Activated T-helper 1 cell treated with anti-CD3 and anti-CD28 coated beads, Interleukin-12 subunit alpha, Interleukin-12 subunit beta, Interleukin-2, Interleukin-4 antibody, amounts not matched to agents 30 ng/mL and 10 ng/mL and 1 ng/mL, durations not matched to agents 14 hours and 24 hours and 36 hours (primary cell): Measurements from ENCODE around the gene PIK3R5. TPM values are rescaled to one million over a fixed set of nuclear protein-coding genes. Genes with fewer than 3 reads are reported as not detected.
A peak's percentile ranks its signal among the peaks of the same experiment; 100 is the strongest.
"Not testable (repeated sequence)": the region's sequence is repeated elsewhere in the genome, so short reads cannot be mapped to it uniquely, and the experiment has no call there.

ENCODE experiments used
- DNase-seq: peaks from one replicate; pipeline ENCODE4 v3.0.0; 2021; ENCODE audit warnings: low spot score
- H3K27ac Mint-ChIP-seq: one replicate; pipeline ENCODE4 v1.8.0; 2021; ENCODE audit warnings: mild to moderate bottlenecking, mixed read lengths
- H3K27me3 Mint-ChIP-seq: one replicate; pipeline ENCODE4 v1.8.0; 2022; ENCODE audit warnings: mild to moderate bottlenecking, moderate library complexity, mixed read lengths; ENCODE audit not compliant: insufficient read depth
- H3K36me3 Mint-ChIP-seq: one replicate; pipeline ENCODE4 v1.8.0; 2021; ENCODE audit warnings: low read depth, mixed read lengths
- H3K4me1 Mint-ChIP-seq: one replicate; pipeline ENCODE4 v1.8.0; 2021; ENCODE audit warnings: low read depth, mixed read lengths
- H3K4me3 Mint-ChIP-seq: one replicate; pipeline ENCODE4 v1.8.0; 2021; ENCODE audit warnings: mild to moderate bottlenecking, moderate library complexity, mixed read lengths
- H3K9me3 Mint-ChIP-seq: one replicate; pipeline ENCODE4 v1.8.0; 2021; ENCODE audit warnings: mixed read lengths
- intact Hi-C: fragments of 100-400 bp; cut with micrococcal nuclease; formaldehyde crosslinking; loops from one replicate; pipeline ENCODE4 v1.15.1; 2024
- total RNA-seq: library from RNA; stranded (reverse); gene quantifications from 2 replicates; pipeline ENCODE4 v1.2.3, GENCODE V29; 2022

Gene PIK3R5
- total RNA-seq, 1 donor from 2014 or later = 33.6 TPM

DNA sequence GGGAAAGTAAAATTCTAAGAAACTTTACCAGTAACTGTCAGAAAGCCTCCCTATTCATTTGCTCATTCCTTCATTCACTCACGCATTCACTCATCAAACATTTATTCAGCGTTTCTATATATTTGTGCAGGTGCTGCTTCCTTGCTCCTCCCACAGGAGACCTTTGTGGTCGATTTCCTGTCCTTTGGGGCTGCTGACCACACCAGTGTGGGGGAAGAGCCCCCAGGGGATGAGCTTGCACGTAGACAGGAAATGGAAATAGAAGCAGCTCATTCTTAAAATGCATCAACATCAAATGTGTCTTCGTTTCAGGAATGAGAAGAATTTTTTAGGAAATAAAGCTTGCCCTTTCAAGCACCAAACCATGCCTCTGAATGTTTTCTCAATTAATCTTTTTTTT, 107.6 kb downstream of the PIK3R5 start:
- H3K4me3 Mint-ChIP-seq = peak overlapping the region; percentile 73
- H3K9me3 Mint-ChIP-seq = no peaks in the 10 kb centered on the region
- DNase-seq = peak; percentile 44
- peak overlapping the region; percentile 94 for H3K27ac Mint-ChIP-seq
- intact Hi-C loops = loop anchor here (1.0 to 5.0 kb wide), 4 partner anchors 10 to 99 kb away; no protein-coding TSS in a partner anchor
- peaks cover 60% of the 10 kb centered on the region for H3K4me1 Mint-ChIP-seq
- no peaks in the 10 kb centered on the region for H3K27me3 Mint-ChIP-seq
- peaks cover 6% of the 10 kb centered on the region for H3K36me3 Mint-ChIP-seq

DNA sequence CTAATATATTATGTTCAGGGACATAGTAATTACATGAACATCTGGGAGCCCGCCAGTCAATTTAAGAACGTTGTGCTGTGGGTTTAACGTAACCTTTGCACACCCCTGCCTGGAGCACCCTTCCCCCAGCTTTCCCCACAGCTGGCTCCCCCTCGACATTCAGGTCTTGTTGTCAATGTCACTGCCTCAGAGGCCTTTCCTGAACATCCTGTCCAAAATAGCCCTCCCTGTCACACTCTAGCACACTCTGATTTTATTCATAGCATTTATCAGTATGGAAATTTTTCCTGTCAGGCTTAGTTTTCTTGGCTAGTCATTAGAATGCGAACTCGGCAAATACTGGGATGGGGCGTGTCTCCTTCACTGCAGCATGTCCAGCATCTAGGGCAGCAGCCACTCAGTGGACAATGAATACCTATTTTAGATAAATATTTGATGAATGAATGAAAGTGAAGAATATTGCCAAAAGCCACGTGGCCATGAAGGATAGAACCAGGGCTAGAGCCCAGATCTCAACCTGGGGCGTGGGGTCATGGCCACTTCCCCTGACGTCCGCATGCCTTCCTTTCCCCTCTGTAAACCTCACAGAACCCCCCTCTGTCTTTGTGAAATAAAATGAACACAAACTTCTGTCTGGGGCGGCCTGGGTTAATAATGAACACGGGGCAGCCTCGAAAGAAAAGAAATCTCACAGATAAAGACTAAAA, 108.5 kb downstream of the PIK3R5 start:
- Mint-ChIP-seq H3K9me3 (no peaks in the 10 kb centered on the region), H3K4me1 (peaks cover 52% of the 10 kb centered on the region), H3K27me3 (no peaks in the 10 kb centered on the region), H3K4me3 (peak overlapping the region; percentile 2), H3K36me3 (peaks cover 7% of the 10 kb centered on the region), H3K27ac (no peak overlapping the region)
- intact Hi-C loops = loop anchor here (5.0 kb wide), 2 partner anchors 70 to 100 kb away; no protein-coding TSS in a partner anchor
- DNase-seq = no peak

- not testable (repeated sequence) for DNase-seq, H3K27ac Mint-ChIP-seq
- intact Hi-C loops = loop anchor here (5.0 kb wide), 2 partner anchors 69 to 101 kb away; no protein-coding TSS in a partner anchor
These were observed 109.3 kb downstream of the PIK3R5 start for GRCh38 chr17:8856205-8856603.

DNA sequence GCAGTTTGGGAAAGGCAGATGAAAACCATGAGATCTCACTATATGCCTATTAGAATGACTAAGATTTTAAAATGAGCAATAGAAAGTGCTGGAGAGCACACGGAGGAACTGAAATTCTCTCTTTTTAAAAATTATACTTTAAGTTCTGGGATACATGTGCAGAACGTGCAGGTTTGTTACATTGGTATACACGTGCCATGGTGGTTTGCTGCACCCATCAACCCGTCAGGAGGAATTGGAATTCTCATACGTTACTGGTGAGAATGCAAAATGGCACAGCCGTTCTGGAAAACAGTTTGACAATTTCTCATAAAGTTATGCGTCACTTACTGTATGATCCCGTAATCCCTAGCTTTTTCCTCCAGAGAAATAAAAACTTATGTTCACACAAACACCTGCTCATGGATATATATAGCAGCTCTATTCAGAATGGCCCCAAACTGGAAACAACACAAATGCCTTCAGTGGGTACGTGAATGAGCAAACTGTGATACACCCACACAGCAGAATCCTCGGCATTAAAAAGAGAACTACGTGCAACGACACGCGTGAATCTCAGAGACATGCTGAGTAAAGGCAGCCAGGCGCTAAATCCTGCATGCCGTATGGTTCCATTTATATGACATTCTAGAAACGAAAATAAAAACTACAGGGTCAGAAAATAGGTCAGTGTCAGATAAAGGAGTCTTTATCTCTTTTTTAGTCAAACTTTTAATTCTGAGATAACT, 109.9 kb downstream of the PIK3R5 start:
- no peak for DNase-seq
- Mint-ChIP-seq H3K4me3 (no peak overlapping the region), H3K4me1 (peaks cover 38% of the 10 kb centered on the region), H3K36me3 (peaks cover 8% of the 10 kb centered on the region), H3K27me3 (no peaks in the 10 kb centered on the region), H3K27ac (no peak overlapping the region), H3K9me3 (no peaks in the 10 kb centered on the region)
- intact Hi-C loops = loop anchor here (5.0 kb wide), 2 partner anchors 68 to 102 kb away; no protein-coding TSS in a partner anchor

More at GRCh38 chr17:8856205-8856603, 109.3 kb downstream of the PIK3R5 start:
- H3K4me3 Mint-ChIP-seq, H3K27me3 Mint-ChIP-seq, H3K36me3 Mint-ChIP-seq, H3K9me3 Mint-ChIP-seq: not testable (repeated sequence)
- peaks cover 43% of the 10 kb centered on the region for H3K4me1 Mint-ChIP-seq

DNA sequence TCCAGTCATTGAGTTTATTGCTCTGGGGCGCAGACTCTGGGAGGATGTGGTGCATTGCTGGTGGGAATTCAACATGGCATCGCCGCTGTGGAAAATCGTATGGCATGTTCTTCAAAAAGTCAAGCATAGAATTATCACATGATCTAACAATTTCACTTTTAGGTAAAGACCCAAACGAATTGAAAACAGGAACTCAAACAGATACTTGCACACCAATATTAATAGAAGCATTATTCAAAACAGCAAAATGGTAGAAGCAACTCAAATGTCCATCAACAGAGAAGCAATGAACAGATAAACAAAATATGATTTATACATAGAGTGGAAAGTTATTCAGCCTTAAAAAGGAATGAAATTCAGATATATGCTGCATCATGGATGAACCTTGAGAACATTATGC, 113.9 kb downstream of the PIK3R5 start:
- Mint-ChIP-seq H3K27ac (no peak overlapping the region), H3K9me3 (no peaks in the 10 kb centered on the region), H3K27me3 (no peaks in the 10 kb centered on the region), H3K36me3 (peaks cover 9% of the 10 kb centered on the region), H3K4me1 (peaks cover 6% of the 10 kb centered on the region), H3K4me3 (no peak overlapping the region)
- DNase-seq = no peak
- intact Hi-C loops = no loop called here

- peaks cover 19% of the 10 kb centered on the region for H3K36me3 Mint-ChIP-seq
- H3K27ac Mint-ChIP-seq = no peak overlapping the region
- no peaks in the 10 kb centered on the region for H3K9me3 Mint-ChIP-seq
- no peaks in the 10 kb centered on the region for H3K27me3 Mint-ChIP-seq
- DNase-seq = no peak
- H3K4me1 Mint-ChIP-seq = no peaks in the 10 kb centered on the region
- no peak overlapping the region for H3K4me3 Mint-ChIP-seq
- intact Hi-C loops = no loop called here
These were observed 116.0 kb downstream of the PIK3R5 start for GRCh38 chr17:8849311-8850041.

DNA sequence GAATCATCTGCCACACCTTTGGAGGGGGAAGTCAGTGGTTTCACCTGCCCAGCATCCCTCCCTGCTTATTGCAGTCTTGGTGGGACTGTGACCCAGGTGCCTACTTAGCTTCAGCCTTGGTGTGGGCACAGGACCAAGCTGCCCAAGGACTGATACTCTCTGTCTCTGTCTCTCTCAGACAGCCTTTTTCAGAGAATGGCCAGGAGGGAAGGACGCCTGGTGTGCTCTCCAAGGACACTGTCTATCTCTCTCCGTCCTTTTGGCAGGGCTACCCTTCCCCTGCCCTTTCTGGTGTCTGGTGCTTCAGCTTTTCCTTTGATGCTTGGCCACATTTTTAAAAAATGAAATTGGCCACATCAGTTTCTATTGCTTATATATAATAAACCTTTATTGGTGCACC, 117.6 kb downstream of the PIK3R5 start:
- Mint-ChIP-seq H3K36me3 (peaks cover 21% of the 10 kb centered on the region), H3K9me3 (no peaks in the 10 kb centered on the region), H3K27me3 (no peaks in the 10 kb centered on the region), H3K27ac (no peak overlapping the region), H3K4me3 (no peak overlapping the region), H3K4me1 (no peaks in the 10 kb centered on the region)
- no peak for DNase-seq
- intact Hi-C loops = no loop called here

DNA sequence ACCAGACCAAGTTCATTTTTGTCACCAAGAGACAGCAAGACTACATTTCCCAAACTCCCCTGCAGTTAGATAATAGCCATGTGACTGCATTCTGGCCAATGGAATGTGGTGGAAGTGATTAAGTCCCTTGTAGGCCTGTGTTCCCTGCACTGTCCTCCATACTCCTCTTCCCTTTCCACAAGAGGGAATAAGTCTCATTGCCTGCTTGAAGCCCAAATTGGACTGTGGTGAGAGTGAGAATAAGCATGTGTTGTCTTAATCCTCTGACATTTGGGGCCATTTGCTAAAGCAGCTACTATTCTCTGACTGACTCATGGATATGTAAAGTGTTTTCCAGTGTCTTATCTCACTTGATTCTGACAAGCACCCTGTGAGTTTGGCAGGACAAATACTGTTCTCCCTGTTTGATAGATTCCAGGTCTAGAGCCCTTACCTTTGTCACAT, 118.7 kb downstream of the PIK3R5 start:
- Mint-ChIP-seq H3K9me3 (no peaks in the 10 kb centered on the region), H3K27me3 (no peaks in the 10 kb centered on the region), H3K36me3 (peaks cover 19% of the 10 kb centered on the region), H3K27ac (no peak overlapping the region), H3K4me1 (no peaks in the 10 kb centered on the region), H3K4me3 (no peak overlapping the region)
- DNase-seq = no peak
- intact Hi-C loops = no loop called here

GRCh38 chr17:8844229-8845218, 121.0 kb downstream of the PIK3R5 start:
- no peaks in the 10 kb centered on the region for H3K4me1 Mint-ChIP-seq
- no peak overlapping the region for H3K4me3 Mint-ChIP-seq
- intact Hi-C loops = no loop called here
- peaks cover 16% of the 10 kb centered on the region for H3K36me3 Mint-ChIP-seq
- no peaks in the 10 kb centered on the region for H3K27me3 Mint-ChIP-seq
- no peak for DNase-seq
- no peaks in the 10 kb centered on the region for H3K9me3 Mint-ChIP-seq
- no peak overlapping the region for H3K27ac Mint-ChIP-seq

DNA sequence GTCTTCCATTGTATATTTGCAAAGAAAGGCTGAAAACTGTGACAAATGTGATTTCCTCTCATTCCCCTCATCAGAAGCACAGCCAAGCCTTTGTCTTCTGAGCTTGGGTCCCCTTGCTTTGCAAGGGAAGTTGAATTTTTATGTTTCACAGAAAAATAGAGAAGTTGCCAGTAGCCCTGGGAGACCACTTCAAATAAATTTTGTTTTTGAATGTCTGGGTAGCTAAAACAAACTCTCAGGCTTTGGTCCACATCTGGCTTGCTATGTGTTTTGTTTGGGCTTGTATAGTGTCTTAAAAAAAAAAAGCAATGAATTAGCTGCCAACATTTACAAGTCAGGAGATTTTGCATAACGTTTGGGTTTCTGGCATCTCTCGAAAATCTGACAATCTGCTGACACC, 122.2 kb downstream of the PIK3R5 start:
- Mint-ChIP-seq H3K27ac (no peak overlapping the region), H3K4me1 (no peaks in the 10 kb centered on the region), H3K9me3 (no peaks in the 10 kb centered on the region), H3K36me3 (peaks cover 16% of the 10 kb centered on the region), H3K4me3 (no peak overlapping the region), H3K27me3 (no peaks in the 10 kb centered on the region)
- no peak for DNase-seq
- intact Hi-C loops = no loop called here

- H3K36me3 Mint-ChIP-seq = peaks cover 15% of the 10 kb centered on the region
- no peaks in the 10 kb centered on the region for H3K27me3 Mint-ChIP-seq
- DNase-seq = no peak
- H3K4me3 Mint-ChIP-seq = no peak overlapping the region
- H3K27ac Mint-ChIP-seq = no peak overlapping the region
- H3K4me1 Mint-ChIP-seq = no peaks in the 10 kb centered on the region
- no peaks in the 10 kb centered on the region for H3K9me3 Mint-ChIP-seq
- intact Hi-C loops = no loop called here
These were observed 123.7 kb downstream of the PIK3R5 start for GRCh38 chr17:8841844-8842243.

DNA sequence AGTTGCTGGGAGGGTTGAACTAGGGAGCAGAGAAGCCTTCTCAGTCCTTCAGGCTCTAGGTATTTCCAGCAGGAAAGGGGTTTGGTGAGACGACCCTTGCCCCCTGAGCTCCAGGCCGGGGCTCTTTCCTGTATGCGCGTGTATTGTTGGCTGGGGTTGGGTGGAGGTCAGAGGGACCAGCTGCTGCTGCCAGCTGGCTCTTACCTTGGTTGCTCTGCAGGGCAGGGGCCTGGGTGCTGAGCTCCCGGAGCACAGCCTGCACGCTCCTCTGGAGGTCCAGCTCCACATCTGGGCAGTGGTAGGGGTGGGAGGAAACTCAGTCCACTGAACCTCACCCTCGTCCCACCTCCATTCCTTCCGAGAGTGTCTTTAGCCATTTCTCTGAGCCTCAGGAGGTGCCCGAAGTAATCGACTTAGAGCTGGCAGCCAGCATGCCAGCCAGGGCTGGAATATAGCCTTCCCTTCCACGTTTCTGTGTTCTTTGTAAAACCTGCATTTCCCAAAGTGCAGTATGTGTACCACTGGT, 126.0 kb downstream of the PIK3R5 start:
- Mint-ChIP-seq H3K9me3 (no peaks in the 10 kb centered on the region), H3K27me3 (no peaks in the 10 kb centered on the region), H3K27ac (no peak overlapping the region), H3K4me1 (no peaks in the 10 kb centered on the region), H3K36me3 (peaks cover 3% of the 10 kb centered on the region), H3K4me3 (no peak overlapping the region)
- no peak for DNase-seq
- intact Hi-C loops = no loop called here
